OCI-LY3 (cell line): ENCODE measurements around the gene FGD6.

Source experiments
- H2AFZ ChIP-seq: fragments of 200-600, 300-600 bp; shearing (Covaris generic); 2 replicates; pipeline ENCODE4 v1.6.0; 2014; ENCODE audit warnings: antibody characterized with exemption, low read depth, low read length
- H3K27ac ChIP-seq: fragments of 200-600, 300-600 bp; sonication (generic); 2 replicates; pipeline ENCODE4 v1.5.1; 2014; ENCODE audit warnings: mild to moderate bottlenecking, low read length, moderate library complexity, mixed read lengths
- H3K27me3 ChIP-seq: fragments of 200-600, 300-600 bp; sonication (generic); 2 replicates; pipeline ENCODE4 v1.6.1; 2014; ENCODE audit warnings: low read depth, low read length, mixed read lengths
- H3K36me3 ChIP-seq: fragments of 200-600, 300-600 bp; sonication (generic); replicated peaks from 2 replicates; pipeline ENCODE3; 2014; ENCODE audit warnings: low read depth, low read length, mixed read lengths
- H3K4me1 ChIP-seq: fragments of 300-600, 200-600 bp; sonication (generic); 2 replicates; pipeline ENCODE4 v1.6.1; 2014; ENCODE audit warnings: low read length, mixed read lengths
- H3K4me2 ChIP-seq: fragments of 200-600, 300-600 bp; sonication (generic); 2 replicates; pipeline ENCODE4 v1.6.1; 2014; ENCODE audit warnings: low read length, mixed read lengths
- H3K4me3 ChIP-seq: fragments of 300-600, 200-600 bp; sonication (generic); 2 replicates; pipeline ENCODE4 v1.5.1; 2014; ENCODE audit warnings: antibody characterized with exemption, mild to moderate bottlenecking, low read length, moderate library complexity
- H3K79me2 ChIP-seq: fragments of 300-600, 200-600 bp; shearing (Covaris generic); 2 replicates; pipeline ENCODE4 v1.6.1; 2014; ENCODE audit warnings: mild to moderate bottlenecking, low read length, mixed read lengths
- H3K9ac ChIP-seq: fragments of 300-600, 200-600 bp; shearing (Covaris generic); 2 replicates; pipeline ENCODE4 v1.6.0; 2014; ENCODE audit warnings: mild to moderate bottlenecking, low read length, moderate library complexity
- H3K9me3 ChIP-seq: fragments of 200-600, 300-600 bp; shearing (Covaris generic); 2 replicates; pipeline ENCODE4 v1.6.1; 2014; ENCODE audit warnings: low read length, mixed read lengths; ENCODE audit not compliant: insufficient read depth
- H4K20me1 ChIP-seq: fragments of 200-600, 300-600 bp; sonication (generic); 2 replicates; pipeline ENCODE4 v1.6.1; 2016; ENCODE audit warnings: low read length, mixed read lengths; ENCODE audit not compliant: insufficient read depth
- EZH2phosphoT487 ChIP-seq: fragments of 200-600 bp; shearing (Covaris generic); IDR thresholded peaks from 2 replicates; pipeline ENCODE4 v1.6.1; 2018; ENCODE audit warnings: antibody characterized with exemption, mixed run types, low read depth
- TF ChIP-seq, protein P1 (sequence below): fragments of 200-600, 300-600 bp; sonication (generic); IDR thresholded peaks from 2 replicates; pipeline ENCODE4 v1.5.1; 2014; ENCODE audit warnings: antibody characterized with exemption, low read length, low read depth

FGD6 gene

GRCh38 chr12:95261109-95261508 is 43.8 kb upstream of the FGD6 start:
- H3K27ac ChIP-seq: no peak overlapping the region
- no peak overlapping the region for H2AFZ ChIP-seq
- no peaks in the 10 kb centered on the region for H3K9me3 ChIP-seq
- TF ChIP-seq EZH2phosphoT487: no peak
- TF ChIP-seq, protein P1, sequence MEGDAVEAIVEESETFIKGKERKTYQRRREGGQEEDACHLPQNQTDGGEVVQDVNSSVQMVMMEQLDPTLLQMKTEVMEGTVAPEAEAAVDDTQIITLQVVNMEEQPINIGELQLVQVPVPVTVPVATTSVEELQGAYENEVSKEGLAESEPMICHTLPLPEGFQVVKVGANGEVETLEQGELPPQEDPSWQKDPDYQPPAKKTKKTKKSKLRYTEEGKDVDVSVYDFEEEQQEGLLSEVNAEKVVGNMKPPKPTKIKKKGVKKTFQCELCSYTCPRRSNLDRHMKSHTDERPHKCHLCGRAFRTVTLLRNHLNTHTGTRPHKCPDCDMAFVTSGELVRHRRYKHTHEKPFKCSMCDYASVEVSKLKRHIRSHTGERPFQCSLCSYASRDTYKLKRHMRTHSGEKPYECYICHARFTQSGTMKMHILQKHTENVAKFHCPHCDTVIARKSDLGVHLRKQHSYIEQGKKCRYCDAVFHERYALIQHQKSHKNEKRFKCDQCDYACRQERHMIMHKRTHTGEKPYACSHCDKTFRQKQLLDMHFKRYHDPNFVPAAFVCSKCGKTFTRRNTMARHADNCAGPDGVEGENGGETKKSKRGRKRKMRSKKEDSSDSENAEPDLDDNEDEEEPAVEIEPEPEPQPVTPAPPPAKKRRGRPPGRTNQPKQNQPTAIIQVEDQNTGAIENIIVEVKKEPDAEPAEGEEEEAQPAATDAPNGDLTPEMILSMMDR: no peak
- H3K4me1 ChIP-seq: no peaks in the 10 kb centered on the region
- no peak overlapping the region for H3K4me2 ChIP-seq
- no peaks in the 10 kb centered on the region for H3K27me3 ChIP-seq
- H3K36me3 ChIP-seq: peaks cover 3% of the 10 kb centered on the region
- no peaks in the 10 kb centered on the region for H3K79me2 ChIP-seq
- no peaks in the 10 kb centered on the region for H4K20me1 ChIP-seq
- no peak overlapping the region for H3K4me3 ChIP-seq
- no peak overlapping the region for H3K9ac ChIP-seq

GRCh38 chr12:95259368-95259767 is 42.1 kb upstream of the FGD6 start:
- no peaks in the 10 kb centered on the region for H3K79me2 ChIP-seq
- no peak overlapping the region for H3K27ac ChIP-seq

DNA sequence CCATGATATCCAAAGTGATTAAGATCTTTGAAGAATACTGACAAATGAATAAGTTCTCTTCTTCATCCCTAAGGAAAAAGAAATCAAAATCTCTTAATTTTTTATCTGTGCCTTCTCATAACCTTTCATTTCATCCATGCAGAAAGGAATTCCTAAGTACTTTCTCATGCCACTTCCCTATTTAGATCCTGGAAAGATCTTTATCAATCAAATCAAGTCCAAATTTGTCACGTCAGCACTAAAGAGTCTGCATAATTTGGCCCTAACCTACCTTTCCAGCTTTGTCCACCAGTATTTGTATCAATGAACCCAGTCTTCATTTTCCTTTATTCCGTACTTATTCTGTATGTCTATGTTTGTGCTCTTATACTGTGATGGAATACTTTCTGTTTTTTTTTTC is 41.5 kb upstream of the FGD6 start:
- Histone ChIP-seq H3K27ac (no peak overlapping the region), H2AFZ (no peak overlapping the region), H3K4me1 (no peaks in the 10 kb centered on the region), H3K27me3 (no peaks in the 10 kb centered on the region), H3K4me2 (no peak overlapping the region), H4K20me1 (no peaks in the 10 kb centered on the region), H3K9me3 (no peaks in the 10 kb centered on the region), H3K36me3 (peaks cover 3% of the 10 kb centered on the region), H3K4me3 (no peak overlapping the region), H3K79me2 (no peaks in the 10 kb centered on the region), H3K9ac (no peak overlapping the region)
- TF ChIP-seq, protein P1: no peak
- no peak for TF ChIP-seq EZH2phosphoT487

More at GRCh38 chr12:95259368-95259767, 42.1 kb upstream of the FGD6 start:
- Histone ChIP-seq H3K27me3 (no peaks in the 10 kb centered on the region), H3K36me3 (peaks cover 3% of the 10 kb centered on the region), H3K4me3 (no peak overlapping the region), H3K4me1 (no peaks in the 10 kb centered on the region), H2AFZ (no peak overlapping the region), H4K20me1 (no peaks in the 10 kb centered on the region), H3K9me3 (no peaks in the 10 kb centered on the region), H3K4me2 (no peak overlapping the region), H3K9ac (no peak overlapping the region)
- no peak for TF ChIP-seq EZH2phosphoT487
- TF ChIP-seq, protein P1: no peak

- no peaks in the 10 kb centered on the region for H4K20me1 ChIP-seq
- no peak overlapping the region for H3K9ac ChIP-seq
- no peaks in the 10 kb centered on the region for H3K9me3 ChIP-seq
- peaks cover 7% of the 10 kb centered on the region for H3K36me3 ChIP-seq
- no peak overlapping the region for H3K4me3 ChIP-seq
- H3K79me2 ChIP-seq: no peaks in the 10 kb centered on the region
- H3K4me2 ChIP-seq: no peak overlapping the region
- H2AFZ ChIP-seq: no peak overlapping the region
- H3K27ac ChIP-seq: no peak overlapping the region
- no peaks in the 10 kb centered on the region for H3K27me3 ChIP-seq
- TF ChIP-seq, protein P1: no peak
- no peak for TF ChIP-seq EZH2phosphoT487
- H3K4me1 ChIP-seq: no peaks in the 10 kb centered on the region
Measured at GRCh38 chr12:95258151-95258550, 40.9 kb upstream of the FGD6 start.
